ENCODE results near the gene OR52K1. TPM values are rescaled to one million over a fixed set of nuclear protein-coding genes. Genes with fewer than 3 reads are reported as not detected.
A peak's percentile ranks its signal among the peaks of the same experiment; 100 is the strongest.
"Not testable (repeated sequence)": the region's sequence is repeated elsewhere in the genome, so short reads cannot be mapped to it uniquely, and the experiment has no call there.

The OR52K1 gene
- total RNA-seq, 6 donors from 2014 or later, result 0.03 to 0.22 (median 0.03) TPM; not detected in 3

DNA sequence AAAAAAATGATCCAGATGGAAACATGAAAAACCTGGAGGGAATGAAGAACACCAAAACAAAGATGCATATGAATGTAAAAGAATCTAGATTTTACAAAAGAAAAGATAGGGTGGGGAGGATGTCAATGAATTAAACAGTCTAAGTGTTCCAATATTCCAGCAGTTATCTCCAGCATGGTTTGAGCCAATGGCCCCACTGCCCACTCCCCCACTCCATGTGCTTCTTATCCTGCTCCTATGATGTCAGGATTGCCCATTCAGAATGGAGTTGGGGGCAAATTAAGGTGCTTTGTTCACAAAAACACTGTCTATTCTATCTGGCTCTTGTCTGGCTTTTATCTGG, 1.2 kb upstream of the OR52K1 start:
- Histone ChIP-seq H3K27me3 (no peaks in the 10 kb centered on the region), H3K4me1 (no peaks in the 10 kb centered on the region), H3K36me3 (no peaks in the 10 kb centered on the region), H3K27ac (no peak overlapping the region), H3K4me3 (no peak overlapping the region), H3K9me3 (no peaks in the 10 kb centered on the region)
- no peak for TF ChIP-seq POLR2A (IDR thresholded peaks at IDR 0.05)
- no peak for ATAC-seq (ENCODE audit: low FRiP score in 2 of 2)
- no peak for DNase-seq

DNA sequence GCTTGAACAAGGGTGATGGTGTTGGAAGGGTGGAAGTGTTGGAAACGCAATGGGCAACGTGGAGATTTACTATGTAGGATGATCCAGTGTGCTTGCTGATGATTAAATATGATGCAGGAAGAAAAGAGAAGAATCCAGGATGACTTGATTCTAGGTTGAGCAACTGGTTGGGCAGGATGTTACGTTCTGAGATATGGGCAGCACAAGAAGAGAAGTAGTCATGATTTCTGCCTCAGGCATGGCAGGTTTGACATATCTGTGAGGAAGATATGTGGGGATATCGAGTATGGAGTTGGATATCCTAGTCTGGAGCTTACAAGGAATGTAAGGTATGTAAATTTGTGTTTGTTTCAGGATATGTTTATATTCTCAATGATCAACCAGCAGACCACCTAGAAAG, 1.9 kb downstream of the OR52K1 start:
- TF ChIP-seq EP300 (IDR thresholded peaks at IDR 0.05) (no peak), POLR2AphosphoS5 (IDR thresholded peaks at IDR 0.05) (no peak), POLR2A (IDR thresholded peaks at IDR 0.05) (no peak)
- TF ChIP-seq, protein P1, sequence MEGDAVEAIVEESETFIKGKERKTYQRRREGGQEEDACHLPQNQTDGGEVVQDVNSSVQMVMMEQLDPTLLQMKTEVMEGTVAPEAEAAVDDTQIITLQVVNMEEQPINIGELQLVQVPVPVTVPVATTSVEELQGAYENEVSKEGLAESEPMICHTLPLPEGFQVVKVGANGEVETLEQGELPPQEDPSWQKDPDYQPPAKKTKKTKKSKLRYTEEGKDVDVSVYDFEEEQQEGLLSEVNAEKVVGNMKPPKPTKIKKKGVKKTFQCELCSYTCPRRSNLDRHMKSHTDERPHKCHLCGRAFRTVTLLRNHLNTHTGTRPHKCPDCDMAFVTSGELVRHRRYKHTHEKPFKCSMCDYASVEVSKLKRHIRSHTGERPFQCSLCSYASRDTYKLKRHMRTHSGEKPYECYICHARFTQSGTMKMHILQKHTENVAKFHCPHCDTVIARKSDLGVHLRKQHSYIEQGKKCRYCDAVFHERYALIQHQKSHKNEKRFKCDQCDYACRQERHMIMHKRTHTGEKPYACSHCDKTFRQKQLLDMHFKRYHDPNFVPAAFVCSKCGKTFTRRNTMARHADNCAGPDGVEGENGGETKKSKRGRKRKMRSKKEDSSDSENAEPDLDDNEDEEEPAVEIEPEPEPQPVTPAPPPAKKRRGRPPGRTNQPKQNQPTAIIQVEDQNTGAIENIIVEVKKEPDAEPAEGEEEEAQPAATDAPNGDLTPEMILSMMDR (IDR thresholded peaks at IDR 0.05), result no peak
- H3K4me1 ChIP-seq, result no peaks in the 10 kb centered on the region
- no peak for DNase-seq
- no peak overlapping the region for H3K27ac ChIP-seq
- H3K36me3 ChIP-seq, result no peaks in the 10 kb centered on the region
- ATAC-seq (ENCODE audit: low FRiP score in 2 of 2), result no peak
- no peak overlapping the region for H3K4me3 ChIP-seq
- no peaks in the 10 kb centered on the region for H3K27me3 ChIP-seq
- 73 to 80% methylated on average over 4 of the region's 4 CpGs for WGBS, 2 donors
- H3K9me3 ChIP-seq, result no peaks in the 10 kb centered on the region

- ATAC-seq (ENCODE audit: low FRiP score in 2 of 2); H3K4me3 ChIP-seq: not testable (repeated sequence)
Measured at GRCh38 chr11:4491405-4491804, 9.0 kb downstream of the OR52K1 start.

DNA sequence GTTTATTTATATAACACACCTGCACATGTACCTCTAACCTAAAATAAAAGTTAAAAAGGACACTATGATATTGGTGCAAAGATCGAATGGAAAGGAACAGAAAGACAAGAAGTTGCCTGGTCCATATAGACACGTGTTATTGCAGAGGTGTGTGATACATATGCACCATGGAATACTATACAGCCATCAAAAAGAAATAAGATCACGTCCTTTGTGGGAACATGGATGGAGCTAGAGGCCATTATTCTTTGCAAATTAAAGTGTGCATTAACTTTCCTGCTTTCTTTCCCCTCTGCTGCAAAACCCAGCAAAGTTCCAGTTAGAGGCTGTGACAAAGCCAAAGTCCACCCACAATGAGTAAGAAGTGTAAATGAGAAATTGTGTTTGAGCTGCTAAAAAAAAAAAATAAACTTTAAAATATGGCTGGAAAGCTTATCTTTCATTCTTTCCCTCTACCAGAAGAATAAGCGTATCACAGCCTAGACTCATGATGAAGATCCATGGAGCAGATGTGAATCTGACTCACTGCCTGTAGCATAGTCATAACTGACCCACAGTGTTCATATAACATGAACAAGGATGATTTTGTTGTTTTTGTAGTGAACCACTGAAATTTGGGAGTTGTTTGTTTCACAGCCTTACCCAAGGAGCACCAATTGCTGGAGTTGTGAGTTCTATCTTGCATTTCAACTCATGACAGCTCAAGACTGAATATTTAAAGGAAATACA, 9.6 kb downstream of the OR52K1 start:
- H3K4me3 ChIP-seq, result no peak overlapping the region
- no peak for TF ChIP-seq POLR2A (IDR thresholded peaks at IDR 0.05)
- TF ChIP-seq, protein P1 (IDR thresholded peaks at IDR 0.05), result no peak
- no peak for TF ChIP-seq EP300 (IDR thresholded peaks at IDR 0.05)
- TF ChIP-seq POLR2AphosphoS5 (IDR thresholded peaks at IDR 0.05), result no peak
- DNase-seq, result no peak
- no peak overlapping the region for H3K27ac ChIP-seq
- ATAC-seq (ENCODE audit: low FRiP score in 2 of 2), result no peak
- WGBS, 2 donors, result 80 to 82% methylated on average over 4 of the region's 4 CpGs
- no peaks in the 10 kb centered on the region for H3K27me3 ChIP-seq
- H3K4me1 ChIP-seq, result peaks cover 0 to 5% (median 0%) of the 10 kb centered on the region in 4 donors
- H3K36me3 ChIP-seq, result no peaks in the 10 kb centered on the region
- no peaks in the 10 kb centered on the region for H3K9me3 ChIP-seq

More at GRCh38 chr11:4491405-4491804, 9.0 kb downstream of the OR52K1 start:
- H3K9me3 ChIP-seq, DNase-seq, H3K27me3 ChIP-seq, H3K4me1 ChIP-seq, H3K27ac ChIP-seq, H3K36me3 ChIP-seq: not testable (repeated sequence)
- WGBS, 2 donors, result 63 to 65% methylated on average over 2 of the region's 2 CpGs

DNA sequence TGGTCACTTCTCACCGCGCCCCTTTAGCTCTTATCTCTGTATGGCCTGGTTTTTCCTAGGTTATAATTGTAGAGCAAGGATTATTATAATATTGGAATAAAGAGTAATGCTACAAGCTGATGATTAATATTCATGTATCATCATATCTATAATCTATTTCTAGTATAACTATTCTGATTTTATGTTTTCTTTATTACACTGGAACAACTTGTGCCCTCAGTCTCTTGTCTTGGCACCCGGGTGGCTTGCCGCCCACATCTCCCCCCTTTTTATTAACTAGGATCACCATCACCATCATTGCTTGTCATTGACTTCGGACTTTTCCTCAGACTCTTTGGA, 11.0 kb downstream of the OR52K1 start:
- no peak for TF ChIP-seq EP300 (IDR thresholded peaks at IDR 0.05)
- TF ChIP-seq, protein P1 (IDR thresholded peaks at IDR 0.05), result peak in 1 of 6 experiments; percentile 53
- TF ChIP-seq POLR2A (IDR thresholded peaks at IDR 0.05), result no peak
- no peak for TF ChIP-seq POLR2AphosphoS5 (IDR thresholded peaks at IDR 0.05)
- no peaks in the 10 kb centered on the region for H3K9me3 ChIP-seq
- 40 to 45% methylated on average over 5 of the region's 5 CpGs for WGBS, 2 donors

DNA sequence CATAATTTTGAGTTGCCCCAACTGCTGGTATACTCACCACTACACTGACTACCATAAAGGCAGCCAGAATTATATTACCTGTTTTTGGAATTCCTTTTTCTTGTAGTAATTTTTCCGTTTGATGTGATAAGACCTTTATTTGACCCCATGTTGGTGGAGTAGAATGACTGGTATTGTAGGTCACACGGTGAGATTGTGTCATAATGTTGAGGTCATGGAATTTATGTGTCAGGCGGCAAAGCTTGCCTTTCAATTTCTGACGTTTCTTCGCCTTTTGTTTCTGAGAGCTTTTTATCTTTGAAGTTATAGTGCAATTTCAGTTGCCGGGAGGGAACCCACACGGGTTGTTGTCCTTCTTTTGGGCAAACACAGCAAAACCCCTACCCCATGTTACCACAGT, 13.0 kb downstream of the OR52K1 start:
- WGBS, 2 donors, result 45 to 54% methylated on average over 7 of the region's 7 CpGs
- no peak overlapping the region for H3K27ac ChIP-seq
- H3K4me1 ChIP-seq, result peaks cover 0 to 5% (median 0%) of the 10 kb centered on the region in 4 donors
- no peaks in the 10 kb centered on the region for H3K27me3 ChIP-seq
- H3K9me3 ChIP-seq, result no peaks in the 10 kb centered on the region
- no peak overlapping the region for H3K4me3 ChIP-seq
- ATAC-seq (ENCODE audit: low FRiP score in 2 of 2) (no peak), DNase-seq (no peak)
- no peaks in the 10 kb centered on the region for H3K36me3 ChIP-seq
- TF ChIP-seq POLR2A (IDR thresholded peaks at IDR 0.05) (no peak), EP300 (IDR thresholded peaks at IDR 0.05) (no peak), POLR2AphosphoS5 (IDR thresholded peaks at IDR 0.05) (no peak)
- TF ChIP-seq, protein P1 (IDR thresholded peaks at IDR 0.05), result no peak

More for the DNA sequence above, 11.0 kb downstream of the OR52K1 start:
- no peaks in the 10 kb centered on the region for H3K36me3 ChIP-seq
- DNase-seq (no peak), ATAC-seq (ENCODE audit: low FRiP score in 2 of 2) (no peak)
- no peak overlapping the region for H3K27ac ChIP-seq
- H3K27me3 ChIP-seq, result no peaks in the 10 kb centered on the region
- peaks cover 0 to 5% (median 0%) of the 10 kb centered on the region in 4 donors for H3K4me1 ChIP-seq
- H3K4me3 ChIP-seq, result no peak overlapping the region
